Measurements from ENCODE around the gene ITGBL1. TPM values are rescaled to one million over a fixed set of nuclear protein-coding genes. Genes with fewer than 3 reads are reported as not detected.
"Not testable (repeated sequence)": the region's sequence is repeated elsewhere in the genome, so short reads cannot be mapped to it uniquely, and the experiment has no call there.

ITGBL1 gene
- total RNA-seq, 4 donors from 2014 or later = 7.7 to 10.4 (median 9.2) TPM

- no peak overlapping the region for H3K4me3 ChIP-seq
- no peaks in the 10 kb centered on the region for H3K4me1 ChIP-seq
- DNase-seq (ENCODE audit: low spot score in 2 of 2) = no peak
- H3K27me3 ChIP-seq = no peaks in the 10 kb centered on the region
- TF ChIP-seq POLR2AphosphoS5 (IDR thresholded peaks at IDR 0.05) (no peak), POLR2A (IDR thresholded peaks at IDR 0.05) (no peak), CTCF (IDR thresholded peaks at IDR 0.05) (no peak), EP300 (IDR thresholded peaks at IDR 0.05) (no peak)
- H3K36me3 ChIP-seq = no peaks in the 10 kb centered on the region
- no peak overlapping the region for H3K27ac ChIP-seq
- WGBS = 98% methylated on average over 1 of the region's 1 CpG
- H3K9me3 ChIP-seq = no peaks in the 10 kb centered on the region
Observed at GRCh38 chr13:101535192-101535746, 82.8 kb downstream of the ITGBL1 start.

GRCh38 chr13:101536079-101536478 is 83.6 kb downstream of the ITGBL1 start:
- DNase-seq (ENCODE audit: low spot score in 2 of 2) = no peak
- no peaks in the 10 kb centered on the region for H3K27me3 ChIP-seq
- no peaks in the 10 kb centered on the region for H3K9me3 ChIP-seq
- no peak overlapping the region for H3K4me3 ChIP-seq
- TF ChIP-seq CTCF (IDR thresholded peaks at IDR 0.05) (no peak), EP300 (IDR thresholded peaks at IDR 0.05) (no peak), POLR2AphosphoS5 (IDR thresholded peaks at IDR 0.05) (no peak), POLR2A (IDR thresholded peaks at IDR 0.05) (no peak)
- H3K36me3 ChIP-seq = no peaks in the 10 kb centered on the region
- no peak overlapping the region for H3K27ac ChIP-seq
- WGBS = 74% methylated on average over 3 of the region's 3 CpGs
- no peaks in the 10 kb centered on the region for H3K4me1 ChIP-seq

- H3K36me3 ChIP-seq; H3K4me3 ChIP-seq; H3K9me3 ChIP-seq; DNase-seq (ENCODE audit: low spot score in 2 of 2); H3K27ac ChIP-seq; H3K4me1 ChIP-seq; H3K27me3 ChIP-seq: not testable (repeated sequence)
- 86% methylated on average over 11 of the region's 11 CpGs for WGBS
Observed at GRCh38 chr13:101544544-101544943, 92.1 kb downstream of the ITGBL1 start.

- Histone ChIP-seq H3K4me3 (no peak overlapping the region), H3K4me1 (no peaks in the 10 kb centered on the region), H3K36me3 (no peaks in the 10 kb centered on the region), H3K27ac (no peak overlapping the region), H3K9me3 (no peaks in the 10 kb centered on the region), H3K27me3 (no peaks in the 10 kb centered on the region)
- 98% methylated on average over 9 of the region's 9 CpGs for WGBS
- DNase-seq (ENCODE audit: low spot score in 2 of 2) = no peak
- TF ChIP-seq CTCF (IDR thresholded peaks at IDR 0.05) (no peak), POLR2AphosphoS5 (IDR thresholded peaks at IDR 0.05) (no peak)
Observed at GRCh38 chr13:101544979-101545378, 92.5 kb downstream of the ITGBL1 start.

GRCh38 chr13:101545521-101545920 is 93.0 kb downstream of the ITGBL1 start:
- no peak for DNase-seq (ENCODE audit: low spot score in 2 of 2)
- WGBS = 42% methylated on average over 1 of the region's 1 CpG
- Histone ChIP-seq H3K4me3 (no peak overlapping the region), H3K9me3 (no peaks in the 10 kb centered on the region), H3K27me3 (no peaks in the 10 kb centered on the region), H3K27ac (no peak overlapping the region), H3K4me1 (no peaks in the 10 kb centered on the region), H3K36me3 (no peaks in the 10 kb centered on the region)
- TF ChIP-seq EP300 (IDR thresholded peaks at IDR 0.05) (no peak), POLR2AphosphoS5 (IDR thresholded peaks at IDR 0.05) (no peak), CTCF (IDR thresholded peaks at IDR 0.05) (no peak), POLR2A (IDR thresholded peaks at IDR 0.05) (no peak)

- Histone ChIP-seq H3K9me3 (no peaks in the 10 kb centered on the region), H3K4me3 (no peak overlapping the region), H3K4me1 (no peaks in the 10 kb centered on the region), H3K36me3 (no peaks in the 10 kb centered on the region), H3K27ac (no peak overlapping the region), H3K27me3 (no peaks in the 10 kb centered on the region)
- WGBS = 23% methylated on average over 1 of the region's 1 CpG
- TF ChIP-seq EP300 (IDR thresholded peaks at IDR 0.05) = no peak
- no peak for TF ChIP-seq POLR2AphosphoS5 (IDR thresholded peaks at IDR 0.05)
- TF ChIP-seq POLR2A (IDR thresholded peaks at IDR 0.05) = no peak
- no peak for TF ChIP-seq CTCF (IDR thresholded peaks at IDR 0.05)
- no peak for DNase-seq (ENCODE audit: low spot score in 2 of 2)
Observed at GRCh38 chr13:101552286-101552685, 99.8 kb downstream of the ITGBL1 start.

Measured in suprapubic skin (tissue), 4 donors.